KG1 (cell line): ENCODE data around the gene NFKBIE.

Experiments used
- DNase-seq: peaks from one replicate; lab custom pipeline; 2025; lab: John Stamatoyannopoulos, UW

The NFKBIE gene

GRCh38 chr6:44258325-44258863 is 7.0 kb downstream of the NFKBIE start:
- no peak for DNase-seq

- no peak for DNase-seq
Observed at GRCh38 chr6:44257753-44258324, 7.5 kb downstream of the NFKBIE start.

DNA sequence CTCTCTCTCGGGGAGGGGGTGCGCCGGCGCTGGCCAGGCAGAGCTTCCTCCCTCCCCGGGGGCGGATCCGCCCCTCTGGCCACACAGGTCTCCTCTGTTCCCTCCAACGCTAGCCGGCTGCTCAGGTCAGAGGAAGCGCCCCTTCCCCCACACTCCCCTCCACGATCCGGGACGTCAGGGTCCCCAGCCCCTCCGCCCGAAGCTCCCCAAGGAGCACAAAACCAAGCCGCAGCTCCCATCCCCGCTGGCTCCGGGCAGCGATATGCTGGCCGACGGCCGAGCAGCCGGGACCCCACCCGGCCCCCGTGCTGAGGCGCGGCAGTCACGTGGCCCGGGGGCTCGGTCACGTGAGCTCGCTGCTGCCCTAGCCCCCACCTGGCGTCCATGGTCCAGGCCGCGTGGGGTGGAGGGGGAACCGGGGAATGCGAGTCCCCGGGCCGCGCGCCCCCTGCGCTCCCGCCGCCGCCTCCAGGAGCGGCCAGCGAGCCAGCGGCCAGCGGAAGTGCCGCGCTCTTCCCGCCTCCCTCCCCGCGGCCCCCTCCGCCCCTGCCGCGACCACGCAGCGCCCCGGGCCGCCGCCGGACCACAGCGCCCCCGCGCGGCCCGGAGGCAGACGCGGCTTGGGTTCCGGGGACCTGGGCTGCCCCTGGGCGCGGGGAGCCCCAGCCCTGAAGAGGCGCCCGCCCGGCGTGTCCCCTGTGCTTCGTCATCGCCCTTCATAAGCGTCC is 8.2 kb downstream of the NFKBIE start, which contains the start of gene SLC35B2:
TSS of gene SLC35B2 (minus strand) at position 504 of the 728 bp plus-strand sequence. CDS start at position 386, 118 bp downstream.
- peak; percentile 32 for DNase-seq

- DNase-seq, result no peak
Observed at GRCh38 chr6:44256775-44257024, 8.7 kb downstream of the NFKBIE start.

GRCh38 chr6:44255871-44256774 is 9.2 kb downstream of the NFKBIE start:
- no peak for DNase-seq

- DNase-seq, result no peak
Observed at GRCh38 chr6:44255105-44255808, 10.1 kb downstream of the NFKBIE start.

DNA sequence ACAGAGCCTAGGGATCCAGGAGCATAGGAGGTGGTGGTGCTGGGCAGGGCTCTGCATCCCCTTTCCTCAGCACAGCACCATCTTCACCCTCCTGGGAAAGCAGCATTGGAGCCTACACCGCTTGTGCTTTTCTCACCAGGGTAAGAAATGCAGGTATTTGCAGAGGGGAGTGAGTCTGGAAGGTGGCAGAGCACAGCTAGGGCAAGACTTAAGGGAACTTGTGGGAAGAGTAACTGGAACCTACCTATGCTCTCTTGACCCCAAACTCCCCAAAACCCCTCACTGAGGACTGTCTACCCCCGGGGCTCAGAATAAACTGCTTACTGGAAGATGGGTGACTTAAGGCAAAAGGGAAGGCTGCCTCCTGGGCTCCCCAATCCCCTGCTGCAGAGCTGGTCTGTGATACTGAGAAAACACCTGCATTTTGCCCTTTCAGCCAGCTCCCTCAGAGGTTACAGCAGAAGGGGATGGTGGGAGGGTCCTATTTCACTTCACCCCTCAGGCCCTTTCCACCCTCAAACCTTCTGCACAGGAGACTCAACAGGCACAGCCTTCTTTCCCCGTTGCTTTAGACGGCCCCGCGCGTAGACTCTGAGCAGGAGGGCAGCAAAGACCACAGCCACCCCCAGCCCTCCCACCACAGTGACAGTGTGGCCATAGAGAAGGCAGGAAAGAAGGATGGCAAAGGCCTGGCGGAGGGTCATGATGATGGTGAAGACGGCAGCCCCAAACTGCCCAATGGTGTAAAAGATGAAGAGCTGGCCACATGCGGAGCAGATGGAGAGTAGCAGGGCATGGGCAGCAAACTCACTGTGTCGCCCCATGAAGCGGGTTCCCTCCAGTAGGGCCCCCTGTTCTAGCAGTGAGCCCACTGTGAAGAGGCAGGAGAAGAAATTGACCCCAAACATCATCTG is 10.9 kb downstream of the NFKBIE start:
- no peak for DNase-seq

GRCh38 chr6:44253307-44254101 is 11.8 kb downstream of the NFKBIE start:
- no peak for DNase-seq

DNA sequence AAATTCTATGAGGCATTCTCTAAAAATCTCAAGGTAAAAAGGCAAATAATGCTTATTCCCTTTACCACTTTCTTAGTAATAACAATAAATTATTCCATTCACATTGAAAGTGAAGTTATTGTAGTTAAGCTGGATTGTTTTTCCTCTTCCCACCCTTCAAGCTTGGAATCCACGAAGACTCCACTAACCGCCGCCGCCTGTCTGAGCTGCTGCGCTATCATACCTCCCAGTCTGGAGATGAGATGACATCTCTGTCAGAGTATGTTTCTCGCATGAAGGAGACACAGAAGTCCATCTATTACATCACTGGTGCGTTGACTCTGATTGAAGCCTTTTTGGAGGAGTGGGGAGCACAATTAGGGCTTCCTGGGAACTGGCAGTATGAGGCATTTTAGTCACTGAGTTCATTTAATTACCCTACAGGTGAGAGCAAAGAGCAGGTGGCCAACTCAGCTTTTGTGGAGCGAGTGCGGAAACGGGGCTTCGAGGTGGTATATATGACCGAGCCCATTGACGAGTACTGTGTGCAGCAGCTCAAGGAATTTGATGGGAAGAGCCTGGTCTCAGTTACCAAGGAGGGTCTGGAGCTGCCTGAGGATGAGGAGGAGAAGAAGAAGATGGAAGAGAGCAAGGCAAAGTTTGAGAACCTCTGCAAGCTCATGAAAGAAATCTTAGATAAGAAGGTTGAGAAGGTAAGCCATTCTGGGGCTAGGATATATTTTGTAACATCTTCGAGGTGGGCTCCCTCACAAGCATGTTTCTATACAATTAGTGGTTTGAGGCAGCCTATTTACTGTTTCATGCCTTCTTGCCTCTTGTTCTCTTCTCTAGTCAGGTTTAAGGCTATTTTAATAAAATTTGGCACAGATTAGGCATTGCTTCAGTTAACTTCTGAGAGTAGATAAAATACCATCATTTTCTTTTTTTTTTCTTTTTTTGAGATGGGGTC is 13.5 kb downstream of the NFKBIE start:
- DNase-seq, result no peak

GRCh38 chr6:44250718-44251123 is 14.6 kb downstream of the NFKBIE start:
- no peak for DNase-seq

DNA sequence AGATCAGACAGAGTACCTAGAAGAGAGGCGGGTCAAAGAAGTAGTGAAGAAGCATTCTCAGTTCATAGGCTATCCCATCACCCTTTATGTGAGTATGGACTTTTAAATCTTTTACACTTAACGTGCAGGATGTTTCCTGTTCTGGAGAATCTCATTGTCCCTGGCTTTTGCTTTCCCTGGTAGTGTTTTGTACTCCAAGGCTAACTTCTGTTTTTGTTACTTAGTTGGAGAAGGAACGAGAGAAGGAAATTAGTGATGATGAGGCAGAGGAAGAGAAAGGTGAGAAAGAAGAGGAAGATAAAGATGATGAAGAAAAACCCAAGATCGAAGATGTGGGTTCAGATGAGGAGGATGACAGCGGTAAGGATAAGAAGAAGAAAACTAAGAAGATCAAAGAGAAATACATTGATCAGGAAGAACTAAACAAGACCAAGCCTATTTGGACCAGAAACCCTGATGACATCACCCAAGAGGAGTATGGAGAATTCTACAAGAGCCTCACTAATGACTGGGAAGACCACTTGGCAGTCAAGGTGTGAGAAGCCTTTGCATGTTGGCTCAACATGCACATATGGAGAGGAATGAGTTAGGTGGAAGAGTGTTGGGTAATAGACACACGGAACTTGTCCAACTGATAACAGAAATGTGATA is 15.2 kb downstream of the NFKBIE start:
- DNase-seq, result no peak

GRCh38 chr6:44249082-44249748 is 16.1 kb downstream of the NFKBIE start:
- DNase-seq, result no peak

GRCh38 chr6:44248579-44248978 is 16.8 kb downstream of the NFKBIE start:
- DNase-seq, result no peak

GRCh38 chr6:44247338-44248302 is 17.7 kb downstream of the NFKBIE start:
- DNase-seq, result no peak

- peak; percentile 91 for DNase-seq
Observed at GRCh38 chr6:44246663-44247337, 18.6 kb downstream of the NFKBIE start, which contains the start of gene HSP90AB1. TSS of gene HSP90AB1 (plus strand) at chr6:44247101. CDS start at chr6:44248630, 1,529 bp downstream.
